ENCODE data around the gene NIPA2.

Gene NIPA2

GRCh38 chr15:22893081-22893480 is 54.6 kb downstream of the NIPA2 start:
- H3K27ac ChIP-seq = no peak overlapping the region
- TF ChIP-seq, protein P1, sequence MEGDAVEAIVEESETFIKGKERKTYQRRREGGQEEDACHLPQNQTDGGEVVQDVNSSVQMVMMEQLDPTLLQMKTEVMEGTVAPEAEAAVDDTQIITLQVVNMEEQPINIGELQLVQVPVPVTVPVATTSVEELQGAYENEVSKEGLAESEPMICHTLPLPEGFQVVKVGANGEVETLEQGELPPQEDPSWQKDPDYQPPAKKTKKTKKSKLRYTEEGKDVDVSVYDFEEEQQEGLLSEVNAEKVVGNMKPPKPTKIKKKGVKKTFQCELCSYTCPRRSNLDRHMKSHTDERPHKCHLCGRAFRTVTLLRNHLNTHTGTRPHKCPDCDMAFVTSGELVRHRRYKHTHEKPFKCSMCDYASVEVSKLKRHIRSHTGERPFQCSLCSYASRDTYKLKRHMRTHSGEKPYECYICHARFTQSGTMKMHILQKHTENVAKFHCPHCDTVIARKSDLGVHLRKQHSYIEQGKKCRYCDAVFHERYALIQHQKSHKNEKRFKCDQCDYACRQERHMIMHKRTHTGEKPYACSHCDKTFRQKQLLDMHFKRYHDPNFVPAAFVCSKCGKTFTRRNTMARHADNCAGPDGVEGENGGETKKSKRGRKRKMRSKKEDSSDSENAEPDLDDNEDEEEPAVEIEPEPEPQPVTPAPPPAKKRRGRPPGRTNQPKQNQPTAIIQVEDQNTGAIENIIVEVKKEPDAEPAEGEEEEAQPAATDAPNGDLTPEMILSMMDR (conservative IDR thresholded peaks at IDR 0.05) = no peak

DNA sequence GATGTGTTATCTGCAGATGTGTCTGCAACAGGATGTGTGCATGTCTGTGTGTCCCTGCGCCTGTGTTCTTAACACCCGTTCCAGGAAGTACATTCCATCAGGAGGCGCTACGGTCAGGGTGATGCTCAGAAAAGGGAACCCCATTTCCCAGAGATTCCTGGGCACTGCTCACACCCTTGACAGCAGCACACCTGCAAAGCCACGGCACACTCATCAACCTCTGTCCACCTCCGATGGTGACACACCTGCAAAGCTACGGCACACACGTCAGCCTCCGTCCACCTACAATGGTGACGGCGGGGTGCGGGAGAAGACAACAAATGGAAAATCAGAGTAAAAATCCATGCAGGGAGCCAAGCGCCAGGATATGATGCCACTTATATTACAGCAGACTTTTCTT is 55.4 kb downstream of the NIPA2 start:
- TF ChIP-seq, protein P1 (conservative IDR thresholded peaks at IDR 0.05) = no peak
- H3K27ac ChIP-seq = no peak overlapping the region

GRCh38 chr15:22895465-22896190 is 57.2 kb downstream of the NIPA2 start:
- H3K27ac ChIP-seq = no peak overlapping the region
- TF ChIP-seq, protein P1 (conservative IDR thresholded peaks at IDR 0.05) = no peak

GRCh38 chr15:22902046-22902445 is 63.6 kb downstream of the NIPA2 start:
- TF ChIP-seq, protein P1 (conservative IDR thresholded peaks at IDR 0.05) = no peak
- H3K27ac ChIP-seq = no peak overlapping the region

- TF ChIP-seq, protein P1 (conservative IDR thresholded peaks at IDR 0.05) = peak; percentile 31; the same call in 1 of the 2 replicates
- no peak overlapping the region for H3K27ac ChIP-seq
Measured at GRCh38 chr15:22902578-22902977, 64.1 kb downstream of the NIPA2 start.

GRCh38 chr15:22902981-22903380 is 64.5 kb downstream of the NIPA2 start:
- no peak overlapping the region for H3K27ac ChIP-seq
- TF ChIP-seq, protein P1 (conservative IDR thresholded peaks at IDR 0.05) = no peak

DNA sequence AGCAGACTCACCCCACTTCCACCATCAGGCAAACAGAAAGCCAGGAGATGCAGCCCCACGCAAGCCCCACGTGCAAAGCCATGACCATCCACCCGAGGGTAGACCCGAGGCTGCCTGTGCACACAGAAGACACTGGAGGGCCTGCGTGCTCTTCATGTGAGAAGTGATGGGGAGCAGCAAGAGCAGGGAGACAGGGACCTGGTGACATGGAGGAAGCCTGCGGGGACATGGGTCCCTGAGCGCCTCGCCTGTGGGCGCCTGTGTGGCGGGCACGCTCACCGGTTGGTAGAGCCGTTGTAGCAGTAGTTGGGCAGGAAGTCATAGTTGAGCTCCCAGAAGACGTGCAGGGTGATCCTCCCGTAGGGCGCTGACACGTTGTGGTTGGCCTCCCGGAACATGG is 65.0 kb downstream of the NIPA2 start:
- TF ChIP-seq, protein P1 (conservative IDR thresholded peaks at IDR 0.05) = no peak

More for the DNA sequence above, 65.0 kb downstream of the NIPA2 start:
- no peak overlapping the region for H3K27ac ChIP-seq
